MM.1S (cell line): Measurements from ENCODE around the gene ZNF691.

Source experiments
- EZH2phosphoT487 ChIP-seq: fragments of 300-600 bp; sonication (generic); IDR thresholded peaks from 2 replicates; pipeline ENCODE4 v1.6.1; 2018; ENCODE audit warnings: antibody characterized with exemption, low read length
- TF ChIP-seq, protein P1 (sequence below): fragments of 300-600 bp; sonication (generic); IDR thresholded peaks from 2 replicates; pipeline ENCODE4 v1.5.1; 2016; ENCODE audit warnings: antibody characterized with exemption, low read length, mixed read lengths

DNA sequence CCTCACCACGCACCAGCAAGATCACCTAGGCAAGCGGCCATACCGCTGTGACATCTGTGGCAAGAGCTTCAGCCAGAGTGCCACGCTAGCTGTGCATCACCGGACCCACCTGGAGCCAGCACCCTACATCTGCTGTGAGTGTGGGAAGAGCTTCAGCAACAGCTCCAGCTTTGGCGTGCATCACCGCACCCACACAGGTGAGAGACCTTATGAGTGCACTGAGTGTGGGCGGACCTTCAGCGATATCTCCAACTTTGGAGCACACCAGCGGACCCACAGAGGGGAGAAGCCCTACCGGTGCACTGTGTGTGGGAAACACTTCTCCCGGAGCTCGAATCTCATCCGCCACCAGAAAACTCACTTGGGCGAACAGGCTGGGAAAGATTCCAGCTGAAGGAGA lies 5.0 kb downstream of the ZNF691 start:
- TF ChIP-seq, protein P1, sequence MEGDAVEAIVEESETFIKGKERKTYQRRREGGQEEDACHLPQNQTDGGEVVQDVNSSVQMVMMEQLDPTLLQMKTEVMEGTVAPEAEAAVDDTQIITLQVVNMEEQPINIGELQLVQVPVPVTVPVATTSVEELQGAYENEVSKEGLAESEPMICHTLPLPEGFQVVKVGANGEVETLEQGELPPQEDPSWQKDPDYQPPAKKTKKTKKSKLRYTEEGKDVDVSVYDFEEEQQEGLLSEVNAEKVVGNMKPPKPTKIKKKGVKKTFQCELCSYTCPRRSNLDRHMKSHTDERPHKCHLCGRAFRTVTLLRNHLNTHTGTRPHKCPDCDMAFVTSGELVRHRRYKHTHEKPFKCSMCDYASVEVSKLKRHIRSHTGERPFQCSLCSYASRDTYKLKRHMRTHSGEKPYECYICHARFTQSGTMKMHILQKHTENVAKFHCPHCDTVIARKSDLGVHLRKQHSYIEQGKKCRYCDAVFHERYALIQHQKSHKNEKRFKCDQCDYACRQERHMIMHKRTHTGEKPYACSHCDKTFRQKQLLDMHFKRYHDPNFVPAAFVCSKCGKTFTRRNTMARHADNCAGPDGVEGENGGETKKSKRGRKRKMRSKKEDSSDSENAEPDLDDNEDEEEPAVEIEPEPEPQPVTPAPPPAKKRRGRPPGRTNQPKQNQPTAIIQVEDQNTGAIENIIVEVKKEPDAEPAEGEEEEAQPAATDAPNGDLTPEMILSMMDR, result no peak
- no peak for TF ChIP-seq EZH2phosphoT487
